Stimulated activated CD8-positive, alpha-beta memory T cell treated with anti-CD3 and anti-CD28 coated beads, Interleukin-12 subunit alpha, Interleukin-12 subunit beta, amount 100 ng/mL, for 24 hours (primary cell): ENCODE results near the gene PATL1.
"Not testable (repeated sequence)": the region's sequence is repeated elsewhere in the genome, so short reads cannot be mapped to it uniquely, and the experiment has no call there.

Source experiments
- DNase-seq: peaks from one replicate; pipeline ENCODE4 v3.0.0-alpha.2; 2020; ENCODE audit errors: extremely low read depth

PATL1 gene

GRCh38 chr11:59673291-59673690 lies 4.5 kb upstream of the PATL1 start:
- no peak for DNase-seq

- DNase-seq = no peak
These were observed 2.6 kb upstream of the PATL1 start for GRCh38 chr11:59671471-59671870.

DNA sequence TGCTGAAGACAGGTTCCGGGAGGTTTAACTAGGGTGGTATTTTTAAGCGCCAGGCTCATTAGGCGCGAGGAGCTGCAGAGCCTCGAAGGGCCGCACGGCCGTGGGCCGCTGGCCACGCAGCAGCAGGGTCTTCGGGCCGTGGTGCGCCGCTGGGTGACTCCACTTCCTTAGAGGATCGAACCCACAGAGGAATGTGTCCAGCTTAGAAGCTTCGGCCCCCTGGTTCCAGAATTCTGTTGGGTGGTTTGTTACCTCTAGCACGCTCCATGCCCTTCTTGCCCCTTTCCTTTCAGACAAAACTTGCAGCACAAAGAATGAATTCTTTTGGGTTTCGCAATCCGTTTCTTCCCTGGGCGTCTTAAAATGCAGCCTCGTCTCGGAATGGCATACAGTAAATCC lies 773 bp upstream of the PATL1 start:
- DNase-seq = no peak

GRCh38 chr11:59668188-59668949 lies 468 bp downstream of the PATL1 start:
- peak; percentile 36 for DNase-seq

- DNase-seq = no peak
These were observed 1.0 kb downstream of the PATL1 start for GRCh38 chr11:59667812-59668187.

DNA sequence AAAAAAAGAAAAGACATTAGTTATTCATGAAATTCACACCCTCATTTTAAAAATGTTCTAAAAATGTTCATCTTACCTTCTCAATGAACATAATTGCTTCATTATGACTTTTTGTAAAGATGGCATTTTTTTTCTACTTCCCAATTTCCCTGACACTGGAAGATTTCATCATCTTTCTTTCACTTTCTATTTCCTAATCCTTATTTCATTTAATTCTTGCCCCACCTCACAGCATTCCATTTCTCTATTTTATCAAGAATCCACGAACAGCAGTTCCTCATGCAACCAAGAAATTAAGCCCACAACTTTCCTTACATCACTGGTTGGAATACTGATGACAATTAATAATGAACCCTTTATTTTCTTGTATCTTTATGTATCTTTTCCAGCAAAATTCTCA lies 1.9 kb downstream of the PATL1 start:
- DNase-seq = no peak

GRCh38 chr11:59660621-59661020 lies 8.2 kb downstream of the PATL1 start:
- no peak for DNase-seq

DNA sequence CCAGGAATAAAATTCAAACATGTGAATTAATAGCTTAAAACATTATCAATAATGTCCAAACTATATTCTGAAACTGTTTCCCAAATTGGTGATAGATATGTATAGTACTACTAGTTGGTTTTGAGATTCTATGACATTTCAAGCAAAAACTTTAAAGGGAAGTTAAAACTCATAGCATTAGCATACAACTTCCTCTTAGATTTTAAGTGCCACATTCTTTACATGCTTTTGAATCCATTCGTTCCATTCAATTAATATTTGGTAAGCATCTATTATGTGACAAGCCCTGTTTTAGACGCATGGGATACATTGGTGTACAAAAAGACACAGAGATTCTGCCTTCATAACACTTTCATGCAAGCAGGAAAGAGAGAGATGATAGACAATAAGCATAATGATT lies 8.9 kb downstream of the PATL1 start:
- no peak for DNase-seq

- DNase-seq = no peak
These were observed 10.8 kb downstream of the PATL1 start for GRCh38 chr11:59658036-59658435.

DNA sequence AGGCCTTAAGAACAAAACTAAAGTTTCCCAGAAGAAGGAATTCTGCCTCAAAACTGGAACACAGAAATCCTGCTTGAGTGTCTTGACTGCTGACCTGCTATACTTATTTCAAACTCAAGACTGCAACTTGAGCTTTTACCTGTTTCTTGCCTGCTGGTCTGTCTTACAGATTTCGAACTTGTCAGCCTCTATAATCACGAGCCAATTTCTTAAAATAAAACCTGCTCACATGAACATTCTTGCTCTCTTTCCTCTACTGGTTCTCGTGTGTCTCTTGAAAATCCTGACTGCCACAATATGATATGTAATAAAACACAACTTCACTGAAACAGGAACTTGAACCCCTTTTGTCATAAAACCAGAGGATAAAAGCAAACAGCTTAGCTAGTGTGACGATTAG lies 13.9 kb downstream of the PATL1 start:
- DNase-seq = no peak

DNA sequence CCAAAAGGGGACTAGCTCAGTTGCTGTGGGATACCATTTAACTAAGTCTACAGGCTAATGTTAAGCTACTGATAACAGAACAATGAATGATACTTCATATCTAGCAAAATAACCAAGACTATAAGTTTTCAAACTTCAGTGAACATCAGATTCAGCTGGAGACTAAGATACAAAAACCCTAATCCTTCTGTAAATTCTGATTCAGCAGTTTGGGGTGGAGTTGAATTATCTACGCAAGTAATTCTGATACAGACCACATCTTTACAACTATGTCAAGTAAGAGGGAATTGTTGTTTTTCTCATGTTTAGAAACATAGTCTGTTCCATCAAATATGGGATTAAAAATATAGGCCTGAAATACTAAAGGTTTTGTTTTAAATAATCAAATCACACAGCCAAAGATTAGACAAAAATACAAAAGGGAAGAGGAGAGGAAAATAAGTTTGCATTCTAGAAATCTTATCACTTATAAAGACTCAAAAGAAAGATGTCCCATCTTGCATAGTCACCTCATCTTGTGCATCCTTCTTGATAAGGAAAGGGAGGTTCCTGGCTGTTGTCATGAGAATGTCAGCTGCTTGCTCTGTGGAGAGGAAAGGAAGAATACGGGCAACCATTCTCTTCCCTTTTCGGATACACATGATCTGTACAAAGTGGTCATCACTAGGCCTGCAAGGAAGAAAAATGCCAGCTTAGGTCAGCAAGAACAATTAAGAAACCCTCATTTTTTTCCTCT lies 21.4 kb downstream of the PATL1 start:
- DNase-seq = no peak

DNA sequence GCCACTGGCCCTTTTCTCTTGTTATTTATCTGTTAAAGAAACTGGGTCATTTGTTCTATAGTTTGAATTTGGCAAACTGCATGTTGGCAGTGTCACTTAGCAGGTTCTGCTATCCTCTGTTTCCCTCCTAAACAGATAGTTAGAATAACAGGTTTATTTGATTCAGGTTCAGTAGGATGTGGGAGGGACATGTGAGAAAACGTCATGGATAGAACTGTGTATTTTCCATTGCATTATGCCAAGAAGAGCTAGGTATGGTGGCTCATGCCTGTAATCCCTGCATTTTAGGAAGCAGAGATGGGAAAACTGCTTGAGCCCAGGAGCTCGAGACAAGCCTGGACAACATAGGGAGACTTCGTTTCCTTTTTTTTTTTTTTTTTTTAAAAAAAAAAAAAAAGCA lies 24.3 kb downstream of the PATL1 start:
- no peak for DNase-seq

DNA sequence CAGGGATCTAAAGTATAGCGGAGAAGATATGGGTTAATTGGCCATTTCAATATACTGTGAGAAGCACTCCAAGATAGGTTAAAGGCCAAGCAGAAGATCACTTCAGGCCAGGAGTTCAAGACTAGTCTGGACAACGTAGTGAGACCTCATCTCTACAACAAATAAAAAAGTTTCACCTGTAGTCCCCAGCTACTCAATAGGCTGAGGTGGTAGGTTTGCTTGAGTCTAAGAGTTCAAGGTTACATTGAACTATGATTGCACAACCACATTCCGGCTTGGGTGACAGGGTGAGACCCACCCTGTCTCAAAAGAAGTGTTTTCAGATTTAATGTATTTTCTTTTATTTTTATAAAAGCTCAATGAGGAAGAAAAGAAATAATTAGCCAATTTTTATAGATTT lies 25.4 kb downstream of the PATL1 start:
- no peak for DNase-seq

DNA sequence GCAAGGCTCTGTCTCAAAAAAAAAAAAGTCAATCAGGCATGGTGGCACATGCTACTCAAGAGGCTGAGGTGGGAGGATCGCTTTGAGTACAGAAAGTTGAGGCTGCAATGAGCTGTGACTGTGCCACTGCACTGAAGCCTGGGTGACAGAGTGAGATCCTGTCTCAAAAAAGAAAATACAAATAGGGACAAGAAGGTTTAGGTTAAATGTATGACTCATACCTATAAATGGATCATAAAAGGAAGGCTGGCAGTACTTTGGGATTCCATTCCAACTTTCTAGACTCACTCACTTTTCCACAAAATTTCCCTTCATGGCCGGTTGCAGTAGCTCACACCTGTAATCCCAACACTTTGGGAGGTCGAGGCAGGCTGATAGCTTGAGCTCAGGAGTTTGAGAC lies 27.7 kb downstream of the PATL1 start:
- no peak for DNase-seq

DNA sequence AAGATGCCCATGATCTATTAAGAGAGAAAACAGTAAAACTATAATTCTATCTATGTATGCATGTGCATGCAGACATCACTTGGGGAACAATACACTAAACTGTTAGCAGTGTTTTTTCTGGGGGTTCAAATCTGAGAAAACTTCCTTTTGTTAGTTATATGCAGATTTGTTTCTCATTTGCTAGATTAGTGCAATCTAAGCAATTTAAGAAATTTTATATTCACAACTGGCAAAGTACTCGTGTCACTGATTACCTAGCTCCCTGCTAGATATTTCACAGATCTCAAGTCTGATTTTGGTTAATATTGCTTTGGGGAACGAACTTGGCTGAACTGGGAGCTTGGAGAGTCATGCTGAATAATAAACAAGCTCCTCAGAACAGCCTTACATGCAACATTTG lies 38.3 kb downstream of the PATL1 start:
- DNase-seq = no peak

- no peak for DNase-seq
These were observed 38.8 kb downstream of the PATL1 start for GRCh38 chr11:59629996-59630395.

DNA sequence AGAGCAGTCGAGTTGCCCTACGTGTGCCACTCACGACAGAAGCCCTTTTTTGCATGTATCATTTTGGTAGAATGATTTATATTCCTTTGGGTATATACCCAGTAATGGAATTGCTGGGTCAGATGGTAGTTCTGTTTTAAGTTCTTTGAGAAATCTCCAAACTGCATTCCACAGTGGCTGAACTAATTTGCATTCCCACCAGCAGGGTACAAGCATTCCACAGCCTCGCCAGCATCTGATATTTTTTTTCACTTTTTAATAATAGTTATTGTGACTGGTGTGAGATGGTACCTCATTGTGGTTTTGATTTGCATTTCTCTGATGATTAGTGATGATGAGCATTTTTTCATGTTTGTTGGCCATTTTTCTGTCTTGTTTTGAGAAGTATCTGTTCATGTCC lies 41.9 kb downstream of the PATL1 start:
- not testable (repeated sequence) for DNase-seq

DNA sequence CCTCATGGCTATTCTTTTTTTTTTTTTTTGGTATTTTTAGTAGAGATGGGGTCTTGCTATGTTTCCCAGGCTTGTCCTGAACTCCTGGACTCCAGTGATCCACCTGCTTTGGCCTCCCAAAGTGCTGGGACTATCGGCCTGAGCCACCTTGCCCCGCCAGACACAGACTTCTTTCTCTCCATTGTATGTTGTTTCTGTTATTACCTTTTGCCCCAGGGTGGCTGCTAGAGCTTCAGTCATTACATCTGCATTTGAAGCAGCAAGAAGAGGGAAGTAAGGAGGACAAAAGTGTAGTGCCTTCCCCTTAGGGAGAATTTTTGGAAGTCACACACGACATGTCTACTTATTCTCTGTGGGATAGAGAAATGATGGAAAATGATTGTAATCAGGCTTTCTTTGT lies 43.1 kb downstream of the PATL1 start:
- no peak for DNase-seq

DNA sequence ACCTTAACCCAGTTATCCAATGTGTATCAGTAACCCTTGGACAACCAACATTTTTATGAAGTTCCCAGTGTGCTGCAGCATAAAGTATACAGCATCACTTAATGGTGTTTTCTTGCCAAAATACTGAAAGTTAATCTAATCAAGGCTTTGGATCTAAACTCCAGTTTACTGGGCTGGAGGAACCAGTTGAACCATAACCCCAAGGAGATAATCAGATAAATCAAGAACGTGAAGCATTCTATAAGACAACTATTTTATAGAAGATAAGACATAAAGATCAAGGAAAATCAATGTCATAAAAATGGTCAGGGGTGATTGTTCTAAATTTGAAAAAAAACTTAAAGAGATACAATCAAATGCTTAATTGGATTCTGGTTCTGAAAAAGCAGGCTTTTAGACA lies 51.0 kb downstream of the PATL1 start:
- no peak for DNase-seq

DNA sequence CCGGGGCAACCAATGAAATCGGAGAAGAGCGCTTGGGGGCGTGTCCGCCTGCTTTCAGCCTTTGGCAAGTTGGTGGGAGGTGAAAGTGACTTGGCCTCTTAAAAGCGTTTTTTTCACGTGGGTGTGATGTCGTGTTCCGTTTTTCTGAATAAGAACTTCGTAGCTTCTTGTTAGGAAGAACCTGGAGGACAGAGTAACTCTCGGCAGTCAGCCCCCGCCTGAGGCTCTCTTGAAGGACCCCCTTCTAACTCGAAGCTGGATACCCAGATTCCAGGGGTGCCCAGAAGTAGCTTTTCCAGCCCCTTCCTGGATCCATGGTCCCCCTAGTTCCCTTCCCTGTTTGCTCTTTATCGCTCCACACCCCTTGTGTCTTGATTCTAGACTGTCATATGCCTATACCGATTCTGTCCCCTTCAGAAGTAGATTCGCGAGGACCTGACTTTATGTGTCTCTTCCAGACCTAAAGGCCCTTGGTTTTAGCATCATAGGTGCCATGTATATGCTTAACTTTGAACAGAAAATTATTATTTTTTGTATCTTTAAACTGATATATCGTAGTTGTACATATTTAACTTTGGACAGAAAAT lies 52.3 kb downstream of the PATL1 start:
- DNase-seq = no peak

DNA sequence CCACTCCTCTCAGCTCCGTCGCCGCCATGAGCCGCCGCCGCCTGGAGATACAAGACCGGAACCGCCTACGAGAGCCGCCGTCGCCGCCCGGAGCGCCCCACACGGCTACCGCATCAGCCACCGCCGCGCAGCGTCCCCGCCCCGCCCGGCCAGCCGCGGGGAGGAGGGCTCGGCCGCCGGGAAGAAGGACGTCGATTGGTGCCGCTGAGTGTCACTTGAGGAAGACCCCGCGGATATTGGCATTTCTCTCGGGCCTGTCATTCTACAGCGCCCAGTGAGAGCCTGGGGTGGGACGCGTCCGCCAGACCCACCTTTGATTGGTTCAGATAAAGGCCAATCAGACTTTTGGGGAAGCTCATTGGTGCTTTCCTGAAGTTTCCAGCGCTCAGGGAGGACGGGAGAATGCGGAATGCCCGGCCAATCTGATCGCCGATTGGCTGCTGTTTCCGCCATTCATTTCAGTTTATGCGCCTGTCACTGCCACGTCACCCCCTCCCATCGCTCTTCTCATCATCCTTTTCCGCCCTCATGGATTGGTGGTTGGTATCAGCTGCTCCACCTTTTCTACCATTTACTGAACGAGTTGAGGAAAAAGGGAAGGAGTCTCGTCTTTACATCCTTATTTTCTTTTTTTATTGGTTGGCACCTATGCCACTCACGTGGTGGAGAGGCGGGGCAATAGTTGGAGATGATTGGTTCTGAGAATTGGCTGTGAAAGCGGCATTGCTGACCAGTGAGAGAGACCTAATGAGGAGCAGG lies 53.0 kb downstream of the PATL1 start, which contains the start of gene OSBP:
OSBP (minus strand) TSS at position 138 of the 759 bp plus-strand sequence; CDS start at position 28, 110 bp downstream.
- DNase-seq = peak; percentile 95

DNA sequence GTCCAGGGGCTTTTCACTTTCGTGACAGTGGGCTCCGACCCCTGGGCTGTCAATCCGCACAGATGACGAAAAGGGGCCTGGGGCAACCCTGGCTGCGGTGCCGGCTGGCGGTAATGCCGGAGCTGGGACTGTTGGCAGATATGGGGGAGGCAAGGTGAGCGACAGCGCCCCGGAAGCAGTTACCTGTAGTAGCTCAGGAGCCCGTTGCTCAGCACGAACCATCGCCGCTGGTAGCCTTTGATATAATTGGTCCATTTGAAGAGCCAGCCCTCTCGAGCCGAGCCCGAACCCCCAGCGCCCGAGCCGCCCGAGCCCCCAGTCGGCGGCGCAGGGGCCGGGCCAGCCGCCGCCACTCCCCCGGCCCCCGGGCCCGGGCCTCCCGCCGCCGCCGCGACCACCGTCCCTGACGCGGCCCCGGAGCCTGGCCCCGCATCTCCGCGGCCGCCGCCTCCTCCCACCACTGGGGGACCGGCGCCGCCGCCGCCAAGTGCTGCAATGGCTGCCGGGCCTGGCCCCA lies 53.7 kb downstream of the PATL1 start:
- peak; percentile 31 for DNase-seq
